GM21381 (cell line): ENCODE data around the gene PHF21B.

ENCODE experiments used
- ATAC-seq: cut with Tn5 transposase; IDR thresholded peaks from one replicate; pipeline ENCODE4 v1.9.1; 2021; ENCODE audit warnings: mild to moderate bottlenecking, moderate library complexity; ENCODE audit not compliant: unreplicated experiment

Gene PHF21B

GRCh38 chr22:44847892-44848291 is 161.9 kb downstream of the PHF21B start:
- no peak for ATAC-seq

DNA sequence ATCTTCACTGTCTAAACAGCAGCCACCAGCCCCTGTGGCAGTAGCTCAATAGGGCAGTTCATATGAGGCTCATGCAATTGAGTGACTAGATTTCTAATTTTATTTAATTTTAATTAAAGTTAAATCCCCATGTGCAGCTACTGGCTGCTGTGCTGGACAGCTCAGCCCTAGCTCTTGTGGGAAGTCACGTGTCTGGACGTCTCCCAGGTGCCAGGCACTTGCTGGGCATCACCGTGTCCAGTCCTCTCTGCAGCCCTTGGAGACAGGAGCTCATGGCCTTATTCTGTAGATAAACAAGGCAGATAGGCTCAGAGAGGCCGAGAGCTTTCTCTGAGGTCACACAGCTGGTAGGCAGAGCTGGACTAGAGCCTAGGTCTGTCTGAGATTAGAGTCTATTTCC is 162.4 kb downstream of the PHF21B start:
- ATAC-seq: no peak

- no peak for ATAC-seq
Observed at GRCh38 chr22:44846726-44847275, 163.0 kb downstream of the PHF21B start.

GRCh38 chr22:44845796-44846720 is 163.7 kb downstream of the PHF21B start:
- ATAC-seq: no peak

- ATAC-seq: no peak
Observed at GRCh38 chr22:44845191-44845590, 164.6 kb downstream of the PHF21B start.

- no peak for ATAC-seq
Observed at GRCh38 chr22:44842417-44842816, 167.4 kb downstream of the PHF21B start.

GRCh38 chr22:44840611-44841322 is 169.0 kb downstream of the PHF21B start:
- ATAC-seq: no peak

DNA sequence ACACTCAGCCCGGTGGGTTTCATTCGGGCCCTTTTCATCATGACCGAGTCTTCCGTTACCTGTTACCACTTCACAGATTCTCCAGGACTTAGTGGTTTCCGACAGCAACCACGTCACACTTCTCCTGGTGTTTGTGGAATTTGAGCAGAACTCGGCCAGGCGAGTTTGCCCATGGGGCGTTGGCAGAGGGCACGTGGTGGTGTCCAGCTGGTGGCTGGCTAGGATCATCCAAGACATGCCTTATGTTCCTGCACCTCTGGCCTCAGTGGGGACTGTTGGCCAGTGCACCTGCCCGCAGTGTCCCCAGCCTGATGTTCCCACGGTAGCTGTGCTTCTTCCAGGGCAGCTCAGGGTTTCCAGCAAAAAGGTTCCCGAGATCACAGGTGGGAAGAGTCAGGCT is 170.1 kb downstream of the PHF21B start:
- ATAC-seq: no peak

- no peak for ATAC-seq
Observed at GRCh38 chr22:44839061-44839460, 170.7 kb downstream of the PHF21B start.

GRCh38 chr22:44838316-44839016 is 171.3 kb downstream of the PHF21B start:
- ATAC-seq: no peak

DNA sequence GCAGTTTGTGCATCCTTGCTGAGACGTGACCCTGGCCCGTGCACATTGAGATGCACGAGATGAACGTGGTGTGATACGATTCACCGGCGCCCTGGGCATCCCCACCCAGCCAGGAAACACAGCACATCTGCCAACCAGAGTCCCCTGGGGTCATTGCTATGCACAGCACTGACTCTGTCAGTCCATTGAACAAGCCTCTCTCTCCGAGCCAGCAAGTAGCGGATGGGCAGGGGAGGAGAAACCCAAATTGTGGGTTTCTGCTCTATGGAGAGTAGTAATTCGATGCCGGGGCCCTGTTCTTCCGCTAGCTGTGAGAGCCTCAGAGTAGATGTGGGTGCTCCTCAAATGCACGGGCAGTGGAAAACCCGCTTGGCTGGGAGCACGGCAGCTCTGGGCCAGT is 172.3 kb downstream of the PHF21B start:
- no peak for ATAC-seq

DNA sequence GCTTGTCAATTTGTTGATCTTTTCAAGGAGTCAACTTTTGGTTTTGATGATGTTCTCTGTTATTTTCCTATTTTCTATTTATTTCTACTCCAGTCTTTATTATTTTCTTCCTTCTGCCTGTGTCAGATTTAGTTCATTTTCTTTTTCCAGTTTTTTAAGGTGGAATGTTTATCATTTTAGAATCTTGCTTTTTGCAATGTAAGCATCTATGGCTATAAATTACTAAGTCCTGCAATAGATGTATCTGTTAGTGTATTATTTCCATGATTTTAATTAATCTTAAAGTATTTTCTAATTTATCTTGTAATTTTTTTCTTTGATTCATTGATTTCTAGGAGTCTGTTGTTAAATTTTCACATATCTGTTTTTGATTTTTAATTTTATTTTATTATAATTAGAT is 175.7 kb downstream of the PHF21B start:
- no peak for ATAC-seq

DNA sequence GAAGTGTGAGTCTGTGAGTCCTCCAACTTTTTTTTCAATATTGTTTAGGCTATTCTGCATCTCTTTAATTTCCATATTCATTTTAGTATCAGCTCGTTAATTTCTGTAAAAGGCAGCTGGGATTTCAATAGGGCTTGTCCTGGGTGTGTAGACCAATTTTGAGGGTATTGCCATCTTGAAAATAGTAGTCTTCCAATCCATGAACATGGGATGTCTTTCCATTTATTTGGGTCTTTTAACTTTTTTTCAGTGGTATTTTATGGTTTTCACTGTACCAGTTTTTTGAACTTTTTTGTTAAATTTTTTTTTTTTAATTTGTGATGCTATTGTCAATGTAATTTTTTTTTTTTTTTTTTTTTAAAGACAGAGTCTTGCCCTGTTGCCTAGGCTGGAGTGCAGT is 177.9 kb downstream of the PHF21B start:
- no peak for ATAC-seq
